Activated effector memory CD4-positive, alpha-beta T cell treated with Interleukin-2 at 50 U/mL for 16 hours (primary cell): ENCODE results near the gene SND1.
"Not testable (repeated sequence)": the region's sequence is repeated elsewhere in the genome, so short reads cannot be mapped to it uniquely, and the experiment has no call there.

Source experiments
- DNase-seq: peaks from one replicate; pipeline ENCODE4 v3.0.0-alpha.2; 2020

Gene SND1

DNA sequence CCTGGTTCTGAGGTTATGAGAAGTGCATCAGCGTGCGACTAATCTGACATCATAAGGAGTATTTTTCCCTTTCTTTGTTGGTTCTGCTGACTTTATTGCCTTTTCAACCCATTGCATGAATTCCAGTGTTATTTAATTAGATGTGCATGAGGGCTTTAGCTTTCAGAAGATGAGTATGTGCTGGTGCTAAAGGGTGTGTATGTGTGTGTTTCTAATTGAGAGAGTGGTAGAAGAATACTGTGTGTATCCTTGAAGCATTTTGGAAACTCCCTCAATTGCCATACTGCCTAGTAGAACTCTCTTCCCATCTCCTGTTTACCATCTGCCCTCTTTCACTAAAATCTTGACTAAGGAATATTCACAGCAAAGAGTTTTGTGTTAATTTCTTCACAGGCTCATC is 158.1 kb downstream of the SND1 start:
- DNase-seq: no peak

DNA sequence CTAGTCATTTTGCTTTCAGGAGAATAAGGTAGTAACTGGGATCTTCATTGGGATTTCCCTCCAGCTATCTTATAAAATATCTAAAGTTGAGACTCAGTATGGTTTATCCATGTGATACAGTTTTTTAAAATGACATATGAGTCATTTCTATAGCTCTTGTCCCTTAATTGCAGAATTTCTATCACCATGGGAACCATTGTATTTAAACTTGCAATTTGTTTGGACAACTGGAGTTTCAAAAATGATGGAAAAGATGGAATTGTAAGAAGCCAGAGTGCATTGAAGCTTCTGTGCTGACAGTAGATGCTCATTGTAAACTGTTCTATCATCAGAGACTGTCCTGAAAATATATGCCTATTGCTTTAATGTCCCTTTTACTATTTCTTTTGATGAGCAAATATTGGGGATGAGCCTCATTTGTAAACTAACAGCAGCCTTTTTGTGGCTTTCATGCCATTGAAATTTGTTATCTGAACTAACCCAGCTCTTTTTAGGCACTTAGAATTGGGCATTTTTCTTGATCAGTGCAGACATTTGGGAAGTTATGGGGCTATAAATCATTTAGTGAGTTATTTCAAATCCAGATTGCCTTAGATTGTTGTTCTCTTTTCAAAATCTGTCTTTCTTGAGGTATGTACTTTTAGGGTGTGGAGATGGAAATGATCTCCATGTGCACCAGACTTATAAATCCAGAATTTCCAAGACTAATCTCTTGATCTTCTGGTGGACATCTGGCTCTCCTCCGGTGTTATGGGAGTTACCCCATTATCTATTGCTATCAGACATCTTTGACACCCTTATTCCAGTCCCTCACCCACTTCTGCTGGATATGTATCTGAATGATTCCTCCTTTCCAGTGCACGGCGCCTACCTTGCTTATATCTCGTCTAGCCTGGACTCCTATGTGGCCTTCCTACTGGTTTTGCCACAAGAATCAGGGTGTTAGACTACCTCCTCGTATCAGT is 159.0 kb downstream of the SND1 start:
- no peak for DNase-seq

DNA sequence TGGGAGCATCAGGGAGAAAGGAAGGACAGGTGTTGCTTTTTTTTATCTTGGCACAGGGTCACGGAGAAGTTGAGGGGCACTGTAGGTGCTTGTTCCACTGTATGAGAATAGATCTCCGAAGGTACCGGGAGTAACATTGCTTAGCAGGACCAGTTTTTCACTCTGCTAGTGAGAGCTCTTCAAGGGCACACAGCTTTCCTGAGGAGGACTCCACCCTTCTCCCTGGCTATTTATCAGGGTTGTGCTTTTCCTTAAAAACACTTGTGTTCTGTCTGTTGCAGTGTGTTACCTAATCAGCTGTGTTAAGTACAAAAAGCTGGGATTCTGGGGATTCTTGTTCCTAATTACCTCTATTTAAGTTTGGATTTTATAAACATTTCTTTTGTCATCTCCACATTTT is 160.5 kb downstream of the SND1 start:
- DNase-seq: no peak

DNA sequence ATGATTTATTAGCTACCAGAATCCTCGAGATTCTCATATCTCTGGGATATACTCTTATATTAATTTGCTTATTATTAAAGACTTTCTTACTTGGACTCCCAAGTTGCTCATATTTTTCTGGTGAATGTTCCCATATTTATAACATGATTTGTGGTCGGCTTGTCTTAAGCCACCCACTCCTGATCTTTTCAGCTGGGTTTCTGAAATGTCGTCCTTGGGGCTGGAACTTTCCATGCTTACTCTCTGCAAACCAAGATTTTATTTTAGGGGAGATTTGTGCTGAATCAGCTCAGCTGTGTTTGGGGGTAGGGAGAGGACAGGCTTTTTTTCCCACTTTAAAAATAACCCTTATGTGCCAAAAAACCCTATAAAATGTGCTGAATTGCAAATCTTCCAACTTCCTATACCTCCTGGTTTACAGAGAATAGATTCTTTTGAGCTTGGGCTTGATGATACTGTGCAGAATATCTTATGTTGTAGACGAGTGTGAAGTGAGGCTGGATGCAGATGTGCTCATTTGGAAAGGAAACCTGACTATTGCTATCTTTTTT is 162.1 kb downstream of the SND1 start:
- no peak for DNase-seq

DNA sequence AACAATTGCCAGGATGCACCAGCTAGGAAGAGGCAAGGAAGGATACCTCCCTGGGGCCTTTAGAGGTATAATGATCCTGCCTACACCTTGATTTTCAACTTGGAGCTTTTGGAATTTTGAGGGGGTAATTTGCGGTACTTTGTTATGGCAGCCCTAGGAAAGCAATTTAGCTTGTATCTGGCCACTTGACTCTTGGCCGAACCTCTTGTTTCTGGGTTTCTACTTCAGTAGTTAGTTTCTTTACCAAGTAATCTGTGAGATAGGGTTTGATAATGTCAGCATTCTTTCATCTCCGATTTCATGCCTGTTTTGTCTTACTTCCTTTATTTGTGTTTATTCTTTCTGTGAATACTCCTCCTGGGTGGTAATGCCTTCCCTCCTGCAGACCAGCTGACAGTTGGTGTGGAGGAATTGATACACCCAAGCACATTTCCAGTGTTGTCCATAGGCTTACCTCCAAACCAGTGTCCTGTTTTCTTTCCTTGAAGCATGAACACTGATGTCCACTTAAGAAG is 163.7 kb downstream of the SND1 start:
- no peak for DNase-seq

DNA sequence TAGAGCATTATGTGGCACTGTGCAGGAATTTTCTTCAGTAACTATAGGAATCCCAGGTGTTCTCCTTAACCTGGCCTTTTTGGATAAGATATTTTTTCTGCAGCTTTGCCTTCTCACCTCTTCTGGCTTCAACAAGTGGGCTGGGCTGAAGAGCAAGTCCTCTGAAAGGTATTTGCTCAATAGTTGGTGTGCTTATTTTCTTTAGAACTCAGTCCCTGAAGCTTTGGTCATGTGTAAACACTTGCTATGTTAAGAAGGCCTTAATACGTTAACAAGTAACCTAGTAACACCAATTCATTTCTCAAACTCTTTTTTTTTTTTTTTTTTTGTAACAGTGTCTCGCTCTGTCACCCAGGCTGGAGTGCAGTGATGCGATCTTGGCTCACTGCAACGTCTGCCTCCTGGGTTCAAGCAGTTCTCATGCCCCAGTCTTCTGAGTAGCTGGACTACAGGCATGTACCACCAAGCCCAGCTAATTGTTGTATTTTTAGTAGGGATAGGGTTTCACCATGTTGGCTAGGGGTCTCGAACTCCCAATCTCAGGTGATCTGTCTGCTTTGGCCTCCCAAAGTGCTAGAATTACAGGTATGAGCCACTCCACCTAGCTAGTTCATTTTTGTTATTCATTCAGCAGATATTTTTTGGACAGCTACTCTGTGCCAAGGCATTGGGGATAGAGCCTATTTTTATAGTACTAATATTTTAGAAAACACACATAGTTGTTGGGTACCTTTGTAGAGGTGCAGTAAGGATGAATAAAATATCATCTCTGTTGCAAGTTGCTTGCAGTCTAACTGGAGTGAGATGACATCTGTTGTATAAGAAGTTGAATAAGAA is 164.6 kb downstream of the SND1 start:
- DNase-seq: no peak

DNA sequence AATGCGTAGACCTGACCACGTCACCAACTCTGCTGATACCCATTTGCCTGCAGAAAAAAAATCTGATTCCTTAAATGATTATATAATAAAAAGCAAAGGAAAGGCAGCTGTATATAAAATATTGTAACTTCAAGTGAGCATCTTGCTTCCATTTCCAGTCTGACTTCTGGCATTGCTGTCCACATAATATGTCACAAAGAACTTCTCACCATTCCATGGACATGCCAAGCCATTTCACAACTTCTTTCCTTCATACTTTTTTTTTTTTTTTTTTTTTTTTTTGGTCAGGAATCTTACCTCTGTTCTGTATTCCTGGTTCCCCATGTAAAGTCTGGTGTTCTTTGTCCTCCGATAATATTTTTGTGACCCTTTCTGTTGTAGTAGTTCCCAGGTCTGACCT is 165.5 kb downstream of the SND1 start:
- DNase-seq: no peak

DNA sequence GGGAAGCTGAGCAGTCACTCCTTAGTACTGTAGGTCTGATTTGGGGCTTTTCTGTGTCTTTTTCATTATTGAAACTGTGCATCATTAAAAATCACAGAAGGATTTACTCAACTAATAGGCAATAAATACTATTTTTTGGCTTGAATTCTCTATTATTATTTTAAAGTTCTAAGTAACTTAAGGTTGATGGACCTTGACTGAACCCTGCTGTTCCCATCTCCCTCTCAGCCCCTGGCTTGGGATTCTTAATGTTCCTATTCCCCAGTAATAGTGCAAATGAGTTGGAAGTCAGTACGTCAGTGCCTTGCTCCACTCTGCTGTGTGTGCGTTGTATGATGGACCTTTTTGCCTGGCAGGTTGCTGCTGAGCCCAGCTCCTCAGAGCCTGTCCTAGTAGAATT is 166.3 kb downstream of the SND1 start:
- no peak for DNase-seq

DNA sequence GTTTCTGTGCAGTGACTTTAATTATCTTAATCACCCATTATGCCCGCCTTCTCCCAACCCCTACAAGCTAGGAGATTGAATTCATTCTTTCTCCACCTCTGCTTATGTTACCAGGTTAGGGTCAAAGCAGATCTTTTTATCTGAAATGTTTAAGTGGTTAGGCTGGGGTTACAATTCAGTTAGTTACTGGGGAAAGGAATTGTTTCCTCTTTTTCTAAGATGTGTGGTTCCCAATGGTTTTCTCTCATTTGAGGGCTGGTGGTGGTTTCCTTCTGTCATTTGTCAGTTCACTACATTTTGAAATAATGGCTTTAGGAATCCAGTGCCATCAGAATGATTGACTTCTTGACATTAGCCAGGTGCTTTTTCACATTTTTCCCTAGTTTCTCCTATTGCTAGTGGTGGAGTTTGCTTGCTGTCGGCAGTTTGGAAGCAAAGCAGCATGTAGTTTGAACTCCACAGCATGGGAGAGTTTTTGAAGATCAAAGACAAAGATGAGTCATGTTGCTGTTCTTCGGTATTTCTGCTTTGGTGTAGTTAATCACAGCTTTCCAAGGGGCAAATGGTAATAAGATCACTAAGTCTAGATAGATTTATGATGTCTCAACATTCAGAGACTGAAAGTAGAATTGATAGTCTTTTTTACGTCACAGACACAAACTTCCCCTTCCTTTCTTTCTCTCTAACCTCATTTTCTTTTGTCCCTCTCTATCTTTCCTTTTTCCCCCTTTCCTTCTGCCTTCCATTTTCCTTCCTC is 168.2 kb downstream of the SND1 start:
- DNase-seq: no peak

DNA sequence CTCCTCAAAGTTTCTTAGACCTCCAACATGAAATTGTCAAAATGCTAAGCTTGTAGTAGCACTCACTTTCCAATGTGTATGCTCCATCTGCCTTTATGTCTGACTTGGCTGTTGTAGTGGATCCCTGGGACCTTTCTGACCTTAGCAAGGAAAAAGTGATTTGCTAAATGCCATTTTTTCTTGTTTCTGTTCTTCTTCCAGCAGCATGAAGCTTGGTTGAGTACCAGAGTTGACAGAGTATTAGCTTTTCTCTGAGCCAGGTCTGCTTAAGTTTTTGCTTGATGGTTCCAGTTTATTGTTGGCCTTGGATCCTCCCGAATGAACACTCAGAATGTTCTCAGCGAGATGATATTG is 168.7 kb downstream of the SND1 start:
- no peak for DNase-seq

DNA sequence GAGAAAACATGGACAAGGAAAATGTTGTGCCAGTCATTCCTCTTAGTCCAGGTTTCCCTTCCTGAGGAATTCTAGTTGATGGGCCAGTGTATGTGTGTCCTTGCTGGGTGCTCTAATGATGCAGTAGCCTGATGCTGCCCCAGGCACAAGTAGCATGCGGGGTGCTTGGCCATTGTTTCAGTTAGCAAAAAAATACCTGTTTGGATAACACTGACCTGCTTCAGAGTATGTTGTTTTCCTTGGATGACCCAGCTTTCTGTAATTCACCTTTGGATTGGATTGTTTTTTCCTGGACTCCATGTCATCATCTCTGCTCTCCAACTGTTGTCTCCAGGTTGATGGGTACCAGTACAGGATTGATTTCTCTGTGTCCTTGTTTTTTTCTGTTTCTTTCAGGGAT is 169.2 kb downstream of the SND1 start:
- DNase-seq: no peak

DNA sequence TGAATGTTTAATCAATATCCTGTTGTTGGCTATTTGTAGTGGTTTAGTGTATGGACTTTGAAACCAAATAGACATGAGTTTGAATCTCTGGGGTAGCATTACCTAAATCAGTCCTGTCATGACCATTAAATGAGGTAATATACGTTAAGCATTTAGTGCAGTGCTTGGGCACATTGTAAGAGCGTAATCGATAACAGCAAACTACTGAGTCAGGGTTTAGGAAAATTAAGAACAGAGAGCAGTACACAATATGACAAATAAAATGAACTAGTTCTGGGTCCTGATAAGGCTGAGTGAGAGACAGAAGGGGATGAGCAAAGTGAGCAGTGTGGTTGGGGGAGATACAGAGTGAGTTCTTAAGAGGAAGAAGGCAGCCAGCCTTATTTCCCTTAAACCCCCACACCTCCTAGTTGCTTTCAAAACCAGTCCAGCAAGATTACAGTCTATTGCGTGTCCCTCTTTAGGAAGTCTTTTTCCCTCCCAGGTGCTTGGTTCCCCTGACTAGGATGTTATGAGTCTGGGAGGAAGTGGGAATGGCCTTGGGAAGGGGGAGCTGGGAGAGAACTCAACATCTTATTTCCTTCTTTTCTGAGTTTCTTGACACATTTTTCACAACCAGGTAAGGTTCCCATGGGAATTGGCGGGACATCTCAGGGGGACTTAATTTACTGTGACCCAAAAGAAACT is 171.0 kb downstream of the SND1 start:
- DNase-seq: no peak

DNA sequence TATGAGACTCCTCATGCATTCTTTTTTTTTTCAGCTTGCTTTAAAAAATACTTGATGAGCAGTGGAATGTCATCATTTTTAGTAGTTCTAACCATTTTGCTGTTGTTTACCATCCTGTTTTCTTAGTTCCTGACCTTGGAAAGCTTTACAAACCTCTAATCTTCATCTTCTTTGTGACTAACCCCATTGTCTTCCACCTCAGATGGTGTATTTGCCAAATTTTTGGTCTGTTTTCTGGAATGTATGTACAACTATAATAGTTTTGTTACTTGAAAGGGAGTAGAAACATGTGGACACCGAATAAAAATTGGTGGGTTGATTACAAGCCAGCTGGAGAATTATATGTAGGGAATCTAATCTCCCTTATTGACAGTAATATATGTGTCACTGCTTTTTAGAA is 172.7 kb downstream of the SND1 start:
- DNase-seq: no peak

DNA sequence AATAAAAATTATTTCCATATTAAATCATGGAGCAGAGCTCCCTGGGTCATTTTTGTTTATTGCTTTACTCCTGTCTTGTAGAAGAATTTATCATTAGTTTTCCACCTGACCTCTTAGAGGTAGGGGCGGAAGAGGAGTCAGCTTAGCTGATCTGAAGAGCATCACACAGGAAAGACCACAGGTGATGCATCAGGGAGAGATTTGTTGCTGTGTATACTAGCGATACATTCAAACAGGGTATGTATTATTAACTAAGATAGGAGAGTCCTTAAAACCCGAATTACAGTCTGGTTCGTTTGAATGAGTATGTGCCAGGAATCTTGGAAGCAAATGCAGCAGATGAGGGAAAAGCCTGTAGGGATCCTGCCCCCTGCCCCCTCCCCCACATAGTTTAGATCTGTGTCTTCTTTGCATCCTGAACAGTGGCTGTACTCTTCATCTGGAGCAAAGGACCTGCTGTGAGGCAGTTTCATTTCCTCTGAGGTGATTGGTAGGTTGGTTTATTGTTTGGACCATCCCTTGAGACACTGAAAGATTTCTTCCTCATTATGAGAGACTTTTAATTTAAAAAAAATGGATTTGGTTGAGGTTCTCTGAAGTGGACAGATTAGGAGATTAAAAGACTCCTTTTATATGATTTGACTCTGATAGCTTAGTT is 177.0 kb downstream of the SND1 start:
- no peak for DNase-seq

DNA sequence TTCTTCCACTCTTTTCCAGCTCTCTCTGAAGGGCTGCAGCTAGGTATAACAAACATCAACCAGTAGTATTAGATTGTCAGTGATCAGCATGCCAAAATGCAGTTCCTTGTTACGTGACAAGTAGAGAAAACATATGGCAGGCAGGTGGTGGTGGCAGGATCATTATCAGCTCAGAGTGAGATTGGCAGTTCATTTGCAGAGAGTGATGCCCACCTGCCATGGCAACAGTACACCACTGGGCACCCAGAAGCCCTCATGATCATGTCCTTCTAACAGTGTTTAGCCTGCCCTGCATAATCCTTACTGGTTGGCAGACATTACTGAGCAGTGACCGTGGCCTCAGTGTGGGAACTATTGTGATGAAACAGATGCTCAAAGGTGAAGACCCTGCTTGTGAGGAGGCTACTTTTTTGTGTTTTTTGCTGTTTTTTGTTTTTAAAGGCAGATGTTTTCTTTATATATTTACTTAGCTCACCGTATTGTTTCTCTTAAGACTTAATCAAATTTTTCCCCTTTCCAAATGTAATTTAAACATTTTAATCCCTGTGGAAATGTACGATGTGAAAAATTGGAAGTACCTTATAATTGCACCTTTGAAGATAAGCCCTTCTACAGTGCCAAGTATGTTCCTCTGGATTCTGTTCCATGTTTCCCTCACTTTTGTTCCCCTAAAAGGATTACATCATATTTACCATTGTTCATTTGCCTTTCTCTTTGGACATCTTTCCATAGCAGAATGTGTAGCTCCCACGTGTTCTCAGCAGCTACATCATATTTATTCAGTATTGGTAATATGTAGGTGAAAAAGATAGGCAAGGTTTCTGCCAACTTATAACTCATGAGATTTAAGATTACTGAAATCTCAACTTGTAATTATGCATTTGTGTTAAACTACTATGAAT is 179.6 kb downstream of the SND1 start:
- DNase-seq: no peak

DNA sequence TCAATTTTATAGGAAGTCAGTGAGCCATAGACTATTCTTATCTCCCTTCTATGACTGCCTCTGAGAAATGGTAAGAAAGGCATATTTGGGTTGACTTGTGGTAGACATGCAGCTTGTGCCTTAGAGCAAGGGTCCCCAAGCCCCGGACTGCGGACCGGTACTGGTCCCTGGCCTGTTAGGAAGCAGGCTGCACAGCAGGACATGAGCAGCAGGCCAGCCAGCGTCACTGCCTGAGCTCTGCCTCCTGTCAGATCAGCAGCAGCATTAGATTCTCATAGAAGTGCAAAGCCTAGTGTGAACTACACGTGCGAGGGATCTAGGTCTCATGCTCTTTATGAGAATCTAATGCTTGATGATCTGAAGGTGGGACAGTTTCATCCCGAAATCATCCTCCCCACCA is 180.6 kb downstream of the SND1 start:
- no peak for DNase-seq

DNA sequence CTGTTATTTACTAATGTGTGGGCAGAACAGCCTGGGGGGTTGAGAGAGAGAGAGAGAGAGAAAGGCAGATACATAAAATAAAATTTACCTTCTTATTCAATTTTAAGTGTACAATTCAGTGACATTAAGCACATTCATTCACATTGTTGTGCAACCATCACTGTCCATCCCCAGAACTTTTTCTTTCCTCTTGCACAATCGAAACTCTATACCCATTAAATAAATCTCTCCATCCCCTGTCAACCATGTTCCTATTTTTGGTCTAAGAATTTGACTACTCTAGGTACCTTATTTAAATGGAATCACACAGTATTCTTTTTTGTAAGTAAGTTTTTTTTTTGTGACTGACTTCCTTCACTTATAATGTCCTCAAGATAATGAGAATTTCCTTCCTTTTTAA is 181.6 kb downstream of the SND1 start:
- DNase-seq: no peak

DNA sequence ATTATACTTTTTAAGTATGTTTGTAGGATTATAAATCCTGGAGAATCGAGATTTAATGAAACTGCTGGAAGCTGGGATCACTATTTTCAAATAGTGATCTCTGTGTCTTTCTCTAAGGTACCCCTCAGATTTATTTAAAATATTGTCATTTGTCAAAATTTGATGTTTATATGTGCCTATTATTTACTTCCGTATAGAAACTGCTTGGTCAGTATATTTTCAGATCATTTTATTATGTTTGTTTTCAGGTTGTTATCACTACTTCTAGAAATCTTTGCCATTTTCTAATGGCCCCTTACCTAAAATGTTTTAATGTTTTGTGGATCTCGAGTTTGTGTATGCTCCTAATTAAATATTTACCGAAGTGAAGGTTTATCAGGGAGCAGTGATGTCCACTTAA is 183.7 kb downstream of the SND1 start:
- DNase-seq: no peak

DNA sequence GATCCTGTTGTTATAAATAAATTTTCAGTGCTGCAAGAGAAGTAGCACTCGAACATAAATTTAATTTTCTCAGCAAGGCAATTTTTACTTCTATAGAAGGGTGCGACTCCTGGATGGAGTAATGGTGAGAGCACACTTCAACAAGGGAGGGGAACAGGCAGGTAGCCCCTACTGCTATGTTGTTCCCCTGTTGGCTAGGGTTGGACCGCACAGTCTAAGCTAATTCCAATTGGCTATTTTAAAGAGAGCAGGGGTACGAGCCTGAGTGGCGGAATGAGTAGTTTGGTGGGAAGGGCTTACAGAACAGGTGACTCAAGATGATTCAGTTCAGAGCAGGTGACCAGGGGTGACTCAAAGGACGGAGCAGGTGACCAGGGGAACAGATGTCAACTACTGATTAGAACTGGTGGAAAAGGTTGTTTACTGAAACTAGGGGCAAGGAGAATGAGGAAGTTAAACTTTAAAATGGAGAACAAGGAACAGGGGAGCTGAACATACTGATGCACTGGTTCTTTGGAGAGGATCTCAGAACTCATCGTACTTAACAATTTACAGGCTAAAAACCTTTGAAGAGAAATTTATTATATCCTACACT is 185.9 kb downstream of the SND1 start:
- not testable (repeated sequence) for DNase-seq

DNA sequence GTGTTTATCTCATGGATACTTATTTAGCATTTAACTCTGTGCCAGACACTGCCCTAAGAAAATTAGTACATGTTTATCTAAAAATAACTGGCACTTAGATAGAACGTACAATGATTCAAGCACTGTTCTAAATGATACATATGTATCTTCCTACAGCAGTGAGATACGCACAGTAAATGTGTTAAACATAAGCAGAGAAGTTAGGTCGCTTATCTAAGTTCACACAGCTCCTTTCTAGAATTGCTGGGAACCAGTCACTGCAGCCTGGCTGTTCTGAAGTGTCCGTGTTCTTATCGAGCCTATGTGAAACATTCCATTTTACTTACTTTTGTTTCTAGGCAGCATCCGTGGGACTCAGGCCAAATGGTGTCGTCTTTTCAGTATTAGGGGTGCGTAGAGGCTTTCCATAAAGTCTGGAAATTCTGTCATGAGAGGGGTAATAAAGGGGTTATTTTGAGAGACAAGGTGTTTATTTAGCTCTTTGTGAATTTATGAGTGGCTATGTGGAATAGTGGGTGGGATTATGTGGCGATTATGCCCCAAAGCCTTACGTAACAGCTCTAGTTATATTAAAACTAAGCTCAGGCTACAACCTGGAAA is 186.9 kb downstream of the SND1 start:
- DNase-seq: no peak
